Ovary (tissue), 9 donors: Measurements from ENCODE around the gene NRXN3. TPM values are rescaled to one million over a fixed set of nuclear protein-coding genes. Genes with fewer than 3 reads are reported as not detected.

Source experiments
- DNase-seq, 5 donors: peaks; one replicate each; pipeline ENCODE4 v3.0.0-alpha.2; 2019 to 2020
- H3K27ac ChIP-seq, 2 donors: fragments of 200-600 bp; one replicate each; pipeline versions ENCODE4 v1.5.1 to v1.8.0; 2019 to 2022
- H3K27me3 ChIP-seq: fragments of 200-600 bp; one replicate; pipeline ENCODE4 v1.8.0; 2022
- H3K36me3 ChIP-seq: fragments of 200-600 bp; sonication (generic); one replicate; pipeline ENCODE4 v1.5.1; 2019
- H3K4me1 ChIP-seq: one replicate; pipeline ENCODE4 v1.8.1; 2013; ENCODE audit warnings: mild to moderate bottlenecking, moderate library complexity; ENCODE audit not compliant: insufficient read depth
- H3K4me3 ChIP-seq: fragments of 200-600 bp; sonication (generic); one replicate; pipeline ENCODE4 v1.5.1; 2017
- H3K9me3 ChIP-seq, 2 donors: fragments of 200-600 bp in 1 of 2; sonication (generic) in 1 of 2; one replicate each; pipeline versions ENCODE4 v1.5.1 to v1.8.1; 2013 to 2019; ENCODE audit warnings: mild to moderate bottlenecking in 1 of 2, moderate library complexity in 1 of 2
- CTCF ChIP-seq, 3 donors: fragments of 450-650 bp in 2 of 3; fragments of 200-600 bp in 1 of 3; IDR thresholded peaks; one replicate each; pipeline versions ENCODE4 v1.5.1 to v1.8.0; 2016 to 2022; ENCODE audit warnings: antibody characterized with exemption in 3 of 3, mild to moderate bottlenecking in 1 of 3
- EP300 ChIP-seq: sonication (generic); formaldehyde crosslinking; IDR thresholded peaks from one replicate; pipeline ENCODE4 v1.6.1; 2017; ENCODE audit warnings: antibody characterized with exemption
- POLR2A ChIP-seq: fragments of 450-650 bp; IDR thresholded peaks from one replicate; pipeline ENCODE4 v1.6.1; 2017; ENCODE audit warnings: antibody characterized with exemption, mild to moderate bottlenecking, moderate library complexity
- WGBS, 3 donors: extraction: QIAGEN DNeasy Blood & Tissue Kit in 1 of 3; methylation state at CpG; one replicate each; pipeline versions ENCODE4 v1.1.5 to v1.1.7; 2013 to 2017; 5-methylcytosine and 5-hydroxymethylcytosine counted together
- intact Hi-C, 4 donors: fragments of 100-400 bp; cut with DNase I; formaldehyde crosslinking; loops; one replicate each; pipeline versions ENCODE4 v1.11.0 to v1.15.1; 2022 to 2023
- polyA plus RNA-seq, 2 donors: library from polyadenylated mRNA; stranded (reverse); fragments of 200-250 nt in 1 of 2; fragments of 350-450 nt in 1 of 2; fragmentation: Illumina TruSeq in 1 of 2; extraction: RNeasy Lipid Tissue Mini Kit (QIAGEN cat#74804) in 1 of 2; gene quantifications; one replicate each; pipeline ENCODE4 v1.2.3, GENCODE V29; 2013 to 2014
- total RNA-seq, 7 donors: library from RNA; depleted of rRNA in 2 of 7; stranded (reverse); fragments of >200 nt in 2 of 7; fragmentation: NEBNext Ultra II Directional in 3 of 7; extraction: Animal tissue kit (Norgen Biotek cat#: 25700) in 3 of 7; gene quantifications; one replicate each; pipeline versions ENCODE4 v1.1.0 to v1.2.4, GENCODE V29; 2016 to 2023
- donor health status: DM: no; HTN: no; CAD: no; lungs with moderate emphysema.
- donor health status: DM: no; HTN: no; CAD: no.
- donor health status: Bipolar disorder and iron deficiency.
- donor health status: DM: yes; HTN: yes; CAD: no.
- donor health status: DM: no; HTN: no; CAD: no.
- donor health status: DM: yes; HTN: yes; CAD: no.

Gene NRXN3
- total and polyA plus RNA-seq, 9 donors, result 0.28 to 6.2 (median 0.82) TPM

GRCh38 chr14:78319887-78320635, 149.9 kb downstream of the NRXN3 start:
- WGBS, 3 donors, result 21 to 30% (median 22%) methylated on average over 12 of the region's 12 CpGs
- intact Hi-C loops, result no loop called here
- Histone ChIP-seq H3K27ac (no peak overlapping the region), H3K4me3 (no peak overlapping the region), H3K9me3 (no peaks in the 10 kb centered on the region), H3K36me3 (no peaks in the 10 kb centered on the region), H3K4me1 (no peaks in the 10 kb centered on the region), H3K27me3 (no peaks in the 10 kb centered on the region)
- TF ChIP-seq POLR2A, result no peak
- no peak for TF ChIP-seq CTCF (IDR thresholded peaks at IDR 0.05)
- no peak for DNase-seq

- 90 to 95% (median 91%) methylated on average over 1 of the region's 1 CpG for WGBS, 3 donors
- no peak overlapping the region for H3K4me3 ChIP-seq
- H3K4me1 ChIP-seq, result no peaks in the 10 kb centered on the region
- DNase-seq, result no peak
- no peak overlapping the region for H3K27ac ChIP-seq
- no peaks in the 10 kb centered on the region for H3K27me3 ChIP-seq
- H3K9me3 ChIP-seq, result no peaks in the 10 kb centered on the region
- TF ChIP-seq CTCF (IDR thresholded peaks at IDR 0.05) (no peak), EP300 (no peak), POLR2A (no peak)
- H3K36me3 ChIP-seq, result no peaks in the 10 kb centered on the region
- intact Hi-C loops, result no loop called here
These were observed 154.2 kb downstream of the NRXN3 start for GRCh38 chr14:78324353-78324752.

GRCh38 chr14:78325911-78326310, 155.7 kb downstream of the NRXN3 start:
- no peaks in the 10 kb centered on the region for H3K4me1 ChIP-seq
- intact Hi-C loops, result no loop called here
- no peak overlapping the region for H3K4me3 ChIP-seq
- no peak for DNase-seq
- TF ChIP-seq EP300 (no peak), POLR2A (no peak), CTCF (IDR thresholded peaks at IDR 0.05) (no peak)
- 47 to 59% (median 56%) methylated on average over 2 of the region's 2 CpGs for WGBS, 3 donors
- H3K27ac ChIP-seq, result no peak overlapping the region
- H3K27me3 ChIP-seq, result no peaks in the 10 kb centered on the region
- H3K36me3 ChIP-seq, result no peaks in the 10 kb centered on the region
- no peaks in the 10 kb centered on the region for H3K9me3 ChIP-seq

- H3K9me3 ChIP-seq, result no peaks in the 10 kb centered on the region
- H3K27me3 ChIP-seq, result no peaks in the 10 kb centered on the region
- no peaks in the 10 kb centered on the region for H3K4me1 ChIP-seq
- H3K36me3 ChIP-seq, result no peaks in the 10 kb centered on the region
- 71 to 78% (median 76%) methylated on average over 7 of the region's 7 CpGs for WGBS, 3 donors
- intact Hi-C loops, result no loop called here
- no peak overlapping the region for H3K4me3 ChIP-seq
- DNase-seq, result no peak
- TF ChIP-seq EP300 (no peak), POLR2A (no peak), CTCF (IDR thresholded peaks at IDR 0.05) (no peak)
- H3K27ac ChIP-seq, result no peak overlapping the region
These were observed 157.5 kb downstream of the NRXN3 start for GRCh38 chr14:78327426-78328221.
